ELR (cell line): ENCODE results near the gene OSM.

Experiments
- DNase-seq: peaks from one replicate; pipeline ENCODE4 v3.0.0-alpha.2; 2015; ENCODE audit warnings: low read depth

OSM gene

DNA sequence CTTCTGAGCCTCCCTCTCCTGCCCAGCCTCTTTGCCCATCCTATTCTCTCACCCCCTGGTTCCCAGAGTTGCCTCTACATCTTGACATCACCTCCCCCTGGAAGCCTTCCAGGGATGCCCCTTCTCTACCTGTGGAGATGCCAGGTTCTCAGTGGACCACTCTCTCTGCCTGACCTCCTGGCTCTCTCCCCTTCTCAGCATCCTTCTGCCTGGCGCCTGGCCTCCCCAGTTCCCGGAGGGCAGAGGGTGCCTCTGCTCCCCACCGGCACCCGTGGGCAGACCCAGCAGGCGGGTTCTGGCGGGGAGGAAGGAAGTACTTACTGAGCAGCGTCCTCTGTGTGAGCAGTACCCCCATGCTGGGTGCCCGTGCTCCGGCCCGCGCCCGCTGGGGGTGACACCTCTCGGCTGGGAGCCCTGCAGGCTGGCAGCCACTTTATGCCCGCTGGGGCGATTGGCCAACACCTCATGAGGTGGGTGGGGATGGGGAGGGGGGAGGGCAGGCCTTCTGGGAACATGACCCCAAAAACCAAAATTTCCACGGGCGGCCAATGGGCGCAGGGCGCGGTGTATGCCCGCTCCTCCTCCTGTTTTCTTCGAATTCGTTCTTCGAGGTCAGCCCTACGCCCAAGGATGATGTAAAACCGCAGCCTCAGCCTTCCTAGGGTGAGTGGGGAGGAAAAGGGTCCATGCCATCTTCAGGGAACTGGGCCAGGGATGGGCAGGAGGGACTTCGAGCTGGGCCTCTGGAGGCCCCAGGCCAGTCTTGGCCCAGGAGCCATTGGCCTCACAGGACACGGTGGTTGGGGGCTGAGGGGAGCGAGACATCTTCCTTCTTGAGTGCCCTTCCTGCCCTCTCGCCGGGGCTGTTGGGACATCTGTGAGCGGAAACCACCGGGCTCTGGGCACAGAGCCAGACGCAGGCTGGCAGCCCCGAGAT is at the start of gene OSM:
OSM (minus strand) TSS at position 407 of the 937 bp plus-strand sequence; CDS start at position 355, 52 bp downstream.
- no peak for DNase-seq

DNA sequence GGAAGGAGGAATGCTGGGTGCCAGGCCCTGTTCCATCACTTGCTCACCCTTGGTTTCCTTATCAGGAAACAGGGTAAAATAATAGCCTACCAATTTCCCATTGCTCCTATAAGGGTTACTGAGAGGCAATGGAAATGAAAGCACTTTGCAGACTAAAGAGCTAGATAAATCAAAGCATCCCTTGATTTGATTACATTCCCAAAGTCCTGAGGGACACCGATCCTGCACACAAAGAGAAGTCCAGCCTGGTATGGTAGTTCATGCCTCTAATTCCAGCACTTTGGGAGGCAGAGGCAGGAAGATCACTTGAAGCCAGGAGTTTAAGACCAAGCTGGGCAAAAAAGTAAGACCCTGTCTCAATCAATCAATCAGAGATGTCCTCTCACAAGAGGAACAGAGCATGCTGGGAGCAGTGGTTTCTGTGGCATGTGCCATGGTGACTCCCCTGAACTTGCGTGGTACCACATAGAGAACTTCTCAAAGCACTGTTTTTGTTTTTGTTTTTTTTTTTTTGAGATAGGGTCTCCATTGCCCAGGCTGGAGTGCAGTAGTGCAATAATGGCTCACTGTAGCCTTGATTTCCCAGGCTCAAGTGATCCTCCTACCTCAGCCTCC is 49.4 kb upstream of the OSM start:
- DNase-seq: no peak

DNA sequence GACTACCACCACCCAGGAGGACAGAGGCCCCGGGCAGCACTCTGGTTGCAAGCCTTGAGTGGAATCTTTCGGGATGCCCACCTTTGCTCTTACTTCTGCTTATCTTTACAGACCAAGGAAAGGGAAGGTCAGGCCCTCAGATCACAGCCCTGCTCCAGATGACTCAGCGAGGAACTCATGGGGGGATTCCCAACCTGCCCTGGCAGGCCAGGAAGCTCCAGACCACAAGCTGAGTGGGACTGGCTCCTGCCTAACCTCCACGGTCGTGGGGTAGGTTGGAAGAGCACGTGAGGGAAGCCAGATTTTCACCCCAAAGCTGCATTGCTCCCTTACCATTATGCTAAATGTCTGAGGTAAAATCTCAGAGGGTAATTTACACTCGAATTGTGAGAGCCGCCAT is 48.3 kb upstream of the OSM start:
- peak; percentile 89 for DNase-seq

DNA sequence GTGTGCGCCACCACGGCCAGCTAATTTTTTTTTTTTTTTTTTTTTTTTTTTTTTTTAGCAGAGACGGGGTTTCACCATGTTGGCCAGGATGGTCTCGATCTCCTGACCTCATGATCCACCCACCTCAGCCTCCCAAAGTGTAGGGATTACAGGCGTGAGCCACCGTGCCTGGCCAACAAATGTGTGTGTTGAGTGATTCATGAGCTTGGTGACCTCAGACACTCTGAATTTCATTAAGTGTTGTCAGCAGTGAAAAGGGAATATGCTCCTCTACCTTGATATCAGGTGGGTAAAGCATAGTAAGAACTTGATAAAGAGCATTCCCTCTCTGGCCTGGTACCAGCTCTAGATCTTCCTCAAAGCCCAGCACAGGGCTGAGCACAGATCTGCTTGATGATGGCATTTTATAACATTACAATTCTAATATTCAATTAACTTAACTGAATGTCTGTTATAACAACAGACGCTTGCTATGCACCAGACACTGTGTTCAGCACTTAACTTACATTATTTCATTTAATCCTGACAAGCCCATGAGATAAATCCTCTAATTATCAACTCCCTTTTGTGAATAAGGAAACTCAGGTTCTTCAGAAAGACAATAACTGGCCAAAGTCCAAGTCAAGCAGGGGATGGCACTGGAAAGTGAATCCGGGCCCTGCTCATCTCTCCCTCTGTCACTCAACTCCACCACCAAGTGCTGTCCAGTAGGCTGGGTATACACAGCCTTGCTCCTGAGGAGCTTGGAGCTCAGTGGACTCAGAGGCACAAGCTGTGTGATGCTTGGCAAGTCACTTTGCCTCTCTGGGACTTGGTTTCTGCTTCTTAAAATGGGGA is 47.1 kb upstream of the OSM start:
- peak; percentile 50 for DNase-seq

DNA sequence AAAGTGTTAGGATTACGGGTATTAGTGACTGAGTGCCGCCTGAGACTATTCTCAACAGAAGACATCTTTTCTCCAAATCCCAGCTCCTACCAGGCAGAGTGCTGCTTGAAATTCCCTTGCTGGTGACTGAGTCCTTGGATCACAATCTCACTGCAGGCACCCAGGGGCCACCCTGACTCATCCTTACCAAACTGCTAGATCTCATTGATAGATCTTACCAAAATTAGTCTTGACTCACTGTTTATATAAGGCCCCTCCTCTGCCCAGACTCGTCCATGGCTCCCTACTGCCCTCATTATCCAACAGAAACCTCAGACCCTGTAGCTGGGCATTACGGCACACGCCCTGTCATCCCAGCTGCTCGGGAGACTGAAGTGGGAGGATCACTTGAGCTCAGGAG is 45.4 kb upstream of the OSM start:
- DNase-seq: peak; percentile 95

DNA sequence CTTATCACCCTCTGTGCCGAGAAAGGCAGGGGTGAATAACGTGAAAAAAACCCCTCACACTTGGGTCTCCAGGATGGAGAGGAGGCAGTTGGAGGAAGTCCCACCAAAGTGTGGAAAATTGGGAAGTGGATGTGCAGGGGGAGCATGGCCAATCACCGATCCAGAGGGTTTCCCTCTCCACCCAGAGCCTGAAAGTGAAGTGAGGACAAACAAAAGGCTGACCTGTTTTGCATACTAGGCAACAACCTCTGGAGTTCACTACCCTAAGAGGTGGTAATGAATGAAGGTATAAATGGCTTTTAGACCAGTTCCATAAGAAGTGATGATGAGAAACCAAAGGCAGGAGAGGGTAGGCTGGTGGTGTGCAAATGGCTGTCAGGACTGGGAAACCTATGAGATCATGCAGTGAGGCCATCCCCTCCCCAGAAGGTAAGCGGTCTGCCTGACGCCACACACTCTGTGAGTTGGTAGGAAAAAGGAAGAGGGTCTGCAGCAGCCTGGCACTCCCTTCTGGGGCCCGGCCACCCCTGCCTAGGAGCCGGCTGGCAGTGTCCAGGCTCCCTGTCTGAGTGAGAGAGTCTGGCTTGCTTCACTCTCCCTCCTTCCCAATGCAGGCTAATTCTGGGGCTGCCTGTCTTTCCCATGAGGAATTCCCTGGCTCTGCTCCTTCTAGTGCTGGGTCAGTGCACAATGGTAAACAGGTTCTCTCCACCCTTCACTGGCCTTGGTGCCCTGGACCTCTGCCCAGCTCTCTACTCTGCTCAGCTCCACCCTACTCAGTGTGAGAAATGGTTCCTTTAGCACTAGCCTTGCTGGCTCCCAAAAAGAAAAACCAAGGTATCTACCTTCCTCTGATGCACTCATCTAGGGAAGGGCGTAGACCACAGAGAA is 44.5 kb upstream of the OSM start:
- peak; percentile 29 for DNase-seq

DNA sequence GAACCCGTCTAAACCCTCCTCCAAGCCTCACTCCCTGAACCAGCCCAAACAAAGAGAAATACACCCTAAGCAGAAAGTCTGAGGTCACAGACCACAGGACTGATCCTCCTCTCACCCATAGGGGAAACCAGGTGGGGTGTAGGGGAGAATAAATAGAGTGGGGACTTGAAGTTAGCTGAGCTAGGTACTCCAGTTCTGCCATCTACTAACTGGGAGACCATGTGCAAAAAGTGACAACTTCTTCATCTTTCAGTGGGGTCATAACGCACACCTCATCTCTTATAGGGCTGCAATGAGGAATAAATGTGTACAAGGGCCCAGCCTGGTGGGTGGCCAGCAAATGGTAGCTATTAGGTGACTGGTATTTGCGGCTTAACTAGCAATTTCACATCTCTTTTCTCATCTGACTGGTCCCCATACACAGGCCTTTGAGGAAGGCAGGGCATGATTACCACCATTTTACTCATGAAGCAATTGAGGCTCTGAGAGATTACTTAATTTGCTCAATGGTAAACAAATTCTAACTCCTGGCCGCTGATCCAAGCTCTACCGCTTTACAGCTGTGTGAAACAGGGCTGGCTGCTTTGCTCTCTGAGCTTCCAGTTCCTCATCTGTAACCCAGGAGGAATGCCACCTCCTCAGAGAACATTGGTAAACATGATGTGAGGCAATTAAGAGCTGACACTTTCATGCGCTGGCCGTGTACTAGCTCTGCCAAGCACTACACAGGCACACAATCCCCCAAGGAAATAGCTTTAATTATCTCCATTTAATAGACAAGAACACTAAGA is 43.5 kb upstream of the OSM start:
- no peak for DNase-seq

DNA sequence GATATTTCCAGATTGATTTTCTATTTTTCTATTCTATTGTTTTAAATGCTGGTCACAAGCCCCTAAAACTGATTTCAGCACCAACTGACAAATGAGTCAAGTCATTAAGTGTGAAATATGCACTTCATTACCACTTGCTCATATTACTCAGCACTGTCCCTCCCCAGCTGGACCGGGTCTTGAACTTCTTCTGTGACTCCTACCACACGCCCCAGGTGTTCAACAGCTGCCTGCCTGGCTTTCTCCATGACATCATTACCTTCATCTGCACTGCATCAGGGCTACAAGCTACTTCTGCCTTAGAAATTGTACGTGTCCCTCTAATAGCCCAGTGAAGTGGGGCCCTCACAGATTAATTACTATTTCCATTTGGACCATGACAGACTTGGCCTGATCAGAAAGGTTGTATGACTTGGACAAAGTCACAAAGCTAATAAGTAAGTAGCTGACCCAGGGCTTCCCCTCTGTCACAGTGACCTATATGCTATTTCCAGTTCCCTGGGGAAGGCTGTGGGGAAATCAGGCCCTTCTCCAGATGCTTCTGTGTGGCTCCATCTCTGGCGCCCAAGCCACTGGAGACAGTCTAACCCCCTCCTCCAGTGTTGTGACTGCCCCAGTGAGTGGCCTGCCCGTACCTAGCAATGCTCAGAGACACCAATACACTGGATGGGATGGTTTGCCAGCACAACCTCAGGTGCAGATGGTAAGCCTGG is 42.0 kb upstream of the OSM start:
- peak; percentile 18 for DNase-seq

DNA sequence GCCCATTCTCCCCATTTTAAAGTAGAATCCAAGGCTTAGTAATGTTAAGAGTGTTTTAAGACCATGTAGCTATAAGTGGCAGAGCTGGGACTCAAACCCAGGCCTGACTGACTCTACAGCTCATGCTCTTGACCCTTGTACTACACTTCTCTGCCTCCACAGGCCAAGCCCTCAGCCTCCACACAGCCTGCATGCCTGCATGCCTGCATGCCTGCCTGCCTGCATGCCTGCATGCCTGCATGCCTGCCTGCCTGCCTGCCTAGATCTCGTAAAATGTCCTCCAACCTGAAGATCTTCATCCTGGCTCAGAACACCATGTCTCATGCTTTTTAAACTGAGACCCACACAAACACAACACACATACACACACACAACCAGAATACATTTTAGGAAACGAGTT is 41.4 kb upstream of the OSM start:
- no peak for DNase-seq

DNA sequence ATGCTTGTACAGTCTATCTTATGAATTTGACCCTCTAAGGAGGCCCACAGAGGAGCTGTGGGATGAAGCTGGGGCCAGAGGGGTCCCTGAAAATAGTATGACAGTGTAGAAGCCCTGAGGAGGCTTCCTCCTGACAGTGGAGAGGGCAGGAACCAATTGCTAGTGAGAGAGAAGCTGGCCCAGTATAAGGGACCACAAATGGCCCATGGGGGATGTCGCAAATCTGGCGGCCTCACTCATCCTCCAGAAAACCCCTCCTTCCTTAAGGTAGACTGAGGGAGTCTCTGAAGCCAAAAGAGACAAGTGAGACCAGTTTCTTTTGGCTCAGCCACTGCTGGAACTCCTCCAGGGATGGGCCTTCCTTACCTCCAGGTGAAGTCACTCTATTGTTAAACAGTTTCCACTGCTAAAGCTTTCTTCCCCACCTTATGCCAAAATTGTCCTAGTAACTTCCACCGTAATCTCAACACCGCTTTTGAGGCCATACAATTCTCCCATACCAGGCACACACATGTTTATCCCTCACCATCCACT is 40.5 kb upstream of the OSM start:
- DNase-seq: no peak

DNA sequence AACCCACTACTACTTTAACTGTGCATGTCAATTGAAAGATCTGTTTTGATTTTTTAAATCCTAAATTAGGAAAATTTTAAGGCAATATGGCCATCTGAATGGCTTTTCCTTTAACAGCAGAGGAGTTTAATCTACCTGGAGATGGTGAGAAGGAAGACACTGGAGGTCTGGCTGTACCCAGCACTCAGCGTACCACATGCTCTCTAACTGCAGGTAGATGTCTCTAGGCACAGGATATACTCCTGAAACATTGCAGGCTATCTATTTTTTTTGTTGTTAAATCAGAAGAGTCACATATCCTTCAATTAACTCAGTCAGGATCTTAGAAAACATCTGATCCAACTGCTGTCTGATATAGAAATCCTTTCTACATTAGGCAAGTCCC is 40.0 kb upstream of the OSM start:
- no peak for DNase-seq

DNA sequence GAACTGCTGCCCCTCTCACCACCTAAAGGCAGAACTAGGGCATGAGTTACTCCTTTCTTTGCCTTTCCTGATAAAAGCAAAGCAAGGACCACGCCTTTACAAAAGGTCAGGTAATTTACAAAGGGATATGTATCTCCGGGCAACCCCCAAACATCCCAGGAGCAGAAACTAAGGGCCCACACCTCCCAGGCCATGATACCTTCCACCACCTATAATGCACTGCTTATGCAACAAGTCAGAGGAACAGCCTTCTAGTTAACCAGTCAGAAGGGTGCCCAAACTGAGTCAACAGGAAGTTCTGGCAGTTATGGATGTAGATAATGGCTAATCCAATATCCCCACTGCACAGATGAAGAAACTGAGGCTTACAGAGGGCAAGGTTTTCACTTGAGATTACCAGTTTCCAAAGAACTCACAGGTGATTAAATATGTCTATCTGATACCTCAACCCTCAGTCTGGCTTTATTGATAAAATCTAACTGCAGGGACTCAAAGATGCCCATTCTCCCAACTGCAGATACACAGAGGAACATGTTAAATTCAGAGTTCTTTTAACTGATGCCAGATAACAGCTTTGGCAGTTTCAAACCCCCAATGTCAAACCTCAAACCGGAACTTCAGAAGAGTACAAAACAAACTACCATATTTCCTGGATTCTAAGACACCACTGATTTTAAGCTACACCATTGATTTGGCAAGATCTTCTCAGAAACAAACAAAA is 39.4 kb upstream of the OSM start:
- DNase-seq: peak; percentile 45

DNA sequence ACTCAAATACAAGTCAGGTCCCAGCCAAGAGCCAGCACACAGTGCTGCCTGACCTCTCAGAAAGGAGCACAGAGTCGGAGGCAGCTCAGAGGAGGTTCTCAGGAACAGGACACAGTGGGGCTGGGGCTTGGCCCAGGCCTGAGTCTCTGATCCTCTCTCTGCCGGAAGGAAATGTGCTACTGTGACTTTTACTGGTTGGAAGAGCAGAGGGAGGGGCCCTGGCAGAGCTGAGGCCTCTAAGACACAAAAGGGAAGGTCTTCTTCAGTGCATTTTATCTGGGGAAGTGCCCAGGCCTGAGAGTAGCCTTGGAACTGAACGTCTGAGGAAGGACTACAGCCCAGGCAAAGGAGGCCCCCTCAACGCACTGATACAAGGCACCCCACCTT is 38.9 kb upstream of the OSM start:
- DNase-seq: no peak

DNA sequence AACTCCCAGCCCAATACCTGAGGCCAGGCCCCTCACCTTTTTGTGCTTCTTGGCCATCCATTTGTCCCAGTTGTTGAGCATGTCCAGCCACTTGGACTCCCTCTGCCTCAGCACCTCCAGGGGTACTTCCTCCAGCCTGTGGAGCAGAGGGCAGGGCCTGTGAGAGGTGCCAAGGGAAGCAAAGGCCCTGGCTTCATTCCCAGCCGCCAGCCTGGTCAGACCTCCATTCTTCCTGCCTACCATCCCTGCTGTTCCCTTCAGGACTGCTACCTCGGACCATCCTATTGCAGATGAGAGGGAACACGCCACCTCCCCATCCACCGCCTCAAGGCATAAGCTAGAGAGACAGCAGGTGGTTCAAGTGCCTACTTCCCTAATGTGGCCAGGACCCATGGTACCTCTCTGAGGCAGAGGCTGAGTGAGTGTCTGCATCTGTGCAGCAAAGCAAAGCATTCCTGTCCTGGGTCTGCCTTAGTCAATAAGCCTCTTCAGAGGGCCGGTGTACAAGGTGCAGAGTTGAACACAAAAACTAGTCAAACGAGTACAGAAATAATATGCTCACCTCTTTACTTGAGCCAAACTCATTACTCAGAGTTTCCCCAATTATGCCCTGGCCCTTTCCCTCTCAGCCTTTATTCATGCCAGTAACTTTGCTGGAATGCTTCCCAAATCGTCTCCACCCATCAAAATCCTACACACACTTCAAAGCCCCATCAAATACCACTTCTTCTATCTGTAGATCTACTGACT is 38.0 kb upstream of the OSM start:
- DNase-seq: no peak

DNA sequence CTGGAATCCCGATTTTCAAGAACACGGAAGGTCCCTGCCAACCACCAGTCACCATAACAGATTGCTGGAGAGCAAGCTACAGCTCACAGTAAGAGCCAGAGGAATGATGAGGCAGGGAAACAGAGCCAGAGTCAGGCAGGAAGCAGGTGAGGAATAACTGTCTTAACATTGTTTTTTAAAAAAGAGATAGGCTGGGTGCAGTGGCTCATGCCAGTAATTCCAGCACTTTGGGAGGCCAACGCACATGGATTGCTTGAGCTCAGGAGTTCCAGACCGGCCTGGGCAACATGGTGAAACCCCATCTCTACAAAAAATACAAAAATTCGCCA is 36.1 kb upstream of the OSM start:
- DNase-seq: no peak

DNA sequence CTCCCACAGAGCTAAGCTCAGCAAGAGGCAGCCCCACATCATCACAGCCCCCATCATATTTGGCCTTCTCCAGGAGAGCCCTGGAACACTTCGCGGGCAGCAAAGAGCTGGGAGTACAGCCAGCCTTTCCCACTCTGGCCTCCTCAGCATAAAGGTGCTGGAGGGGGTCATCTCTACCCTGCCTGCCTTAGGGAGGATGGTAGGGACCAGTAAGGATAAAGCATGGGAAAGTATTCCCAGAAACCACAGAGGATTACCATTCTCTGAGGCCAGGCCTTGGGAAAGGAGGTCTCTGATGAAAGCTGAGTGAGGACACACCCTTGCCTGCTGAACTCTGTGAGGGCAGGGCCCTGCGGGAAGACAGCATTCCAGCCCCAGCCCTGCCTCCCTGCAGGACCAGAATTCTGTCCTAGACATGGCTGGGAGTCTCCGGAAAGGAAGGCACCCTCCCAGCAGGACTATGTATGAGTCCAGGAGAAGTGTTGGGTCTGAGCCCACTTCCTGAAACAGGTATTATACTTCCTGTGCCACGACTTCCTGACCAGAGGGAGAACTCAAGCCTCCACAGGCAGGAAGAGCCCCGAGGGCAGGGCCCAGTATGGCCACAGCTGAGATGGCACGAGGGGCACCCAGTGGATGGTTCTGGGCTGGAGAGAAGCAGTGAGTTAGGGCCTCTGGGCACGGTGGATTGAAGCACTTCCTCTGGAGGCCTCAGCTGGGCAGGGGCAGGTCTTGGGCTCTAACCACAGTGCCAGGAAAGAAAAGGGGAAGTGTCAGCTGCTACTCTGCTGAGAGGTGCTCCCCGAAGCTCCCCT is 35.6 kb upstream of the OSM start:
- peak; percentile 48 for DNase-seq

DNA sequence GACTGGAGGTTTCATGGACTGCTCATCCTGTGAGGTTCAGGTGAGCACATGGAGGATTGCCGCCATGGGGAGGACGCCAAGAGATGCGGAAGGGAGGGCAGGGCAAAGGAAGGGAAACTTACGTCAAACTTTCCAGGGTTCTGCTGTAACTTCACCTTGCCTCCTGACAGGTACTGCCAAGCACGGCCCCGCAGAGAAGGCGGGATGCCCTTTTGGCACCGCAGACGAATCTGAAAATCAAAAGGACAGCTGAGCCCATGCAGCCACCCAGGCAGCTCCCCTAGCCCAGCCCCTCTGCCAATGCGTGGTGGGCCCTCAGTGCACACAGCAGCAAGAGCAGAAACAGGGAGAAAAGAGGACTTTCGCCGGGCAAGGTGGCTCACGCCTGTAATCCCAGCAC is 32.7 kb upstream of the OSM start:
- DNase-seq: no peak
